LNCaP clone FGC (cell line): ENCODE results near the gene IVD.

Experiments used
- DNase-seq: peaks from one replicate; pipeline ENCODE4 v3.0.0-alpha.2; 2011; ENCODE audit warnings: low read depth
- H3K4me3 ChIP-seq: 2 replicates; pipeline ENCODE4 v1.5.1; 2011; ENCODE audit warnings: mild to moderate bottlenecking, low read depth, low read length, control low read depth
- TF ChIP-seq, protein P1 (sequence below): IDR thresholded peaks from 2 replicates; pipeline ENCODE4 v1.5.1; 2012; ENCODE audit warnings: mild to moderate bottlenecking; ENCODE audit not compliant: control insufficient read depth, insufficient read depth; ENCODE audit errors: extremely low read depth

The IVD gene

DNA sequence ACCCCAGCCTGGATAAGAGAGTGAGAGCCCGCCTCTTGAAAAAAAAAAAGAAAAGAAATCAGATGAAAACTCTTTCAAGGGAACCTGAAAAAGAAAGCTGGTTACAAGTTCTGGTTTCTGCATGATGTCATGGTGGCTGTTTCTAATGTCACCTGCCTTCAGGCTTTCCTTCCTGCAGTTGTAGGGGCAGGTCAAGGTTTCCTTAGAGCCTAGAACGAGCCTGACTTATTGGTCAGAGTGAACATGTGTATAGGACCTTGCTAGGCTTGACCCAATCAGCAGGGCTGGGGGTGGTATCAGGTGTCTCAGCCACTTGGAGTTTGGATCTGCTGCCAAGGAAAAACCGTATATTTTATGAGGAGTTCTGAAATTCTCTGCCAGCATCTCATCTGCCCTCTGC is 3.8 kb downstream of the IVD start:
- DNase-seq, result peak; percentile 86
- no peak overlapping the region for H3K4me3 ChIP-seq
- TF ChIP-seq, protein P1, sequence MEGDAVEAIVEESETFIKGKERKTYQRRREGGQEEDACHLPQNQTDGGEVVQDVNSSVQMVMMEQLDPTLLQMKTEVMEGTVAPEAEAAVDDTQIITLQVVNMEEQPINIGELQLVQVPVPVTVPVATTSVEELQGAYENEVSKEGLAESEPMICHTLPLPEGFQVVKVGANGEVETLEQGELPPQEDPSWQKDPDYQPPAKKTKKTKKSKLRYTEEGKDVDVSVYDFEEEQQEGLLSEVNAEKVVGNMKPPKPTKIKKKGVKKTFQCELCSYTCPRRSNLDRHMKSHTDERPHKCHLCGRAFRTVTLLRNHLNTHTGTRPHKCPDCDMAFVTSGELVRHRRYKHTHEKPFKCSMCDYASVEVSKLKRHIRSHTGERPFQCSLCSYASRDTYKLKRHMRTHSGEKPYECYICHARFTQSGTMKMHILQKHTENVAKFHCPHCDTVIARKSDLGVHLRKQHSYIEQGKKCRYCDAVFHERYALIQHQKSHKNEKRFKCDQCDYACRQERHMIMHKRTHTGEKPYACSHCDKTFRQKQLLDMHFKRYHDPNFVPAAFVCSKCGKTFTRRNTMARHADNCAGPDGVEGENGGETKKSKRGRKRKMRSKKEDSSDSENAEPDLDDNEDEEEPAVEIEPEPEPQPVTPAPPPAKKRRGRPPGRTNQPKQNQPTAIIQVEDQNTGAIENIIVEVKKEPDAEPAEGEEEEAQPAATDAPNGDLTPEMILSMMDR, result no peak

DNA sequence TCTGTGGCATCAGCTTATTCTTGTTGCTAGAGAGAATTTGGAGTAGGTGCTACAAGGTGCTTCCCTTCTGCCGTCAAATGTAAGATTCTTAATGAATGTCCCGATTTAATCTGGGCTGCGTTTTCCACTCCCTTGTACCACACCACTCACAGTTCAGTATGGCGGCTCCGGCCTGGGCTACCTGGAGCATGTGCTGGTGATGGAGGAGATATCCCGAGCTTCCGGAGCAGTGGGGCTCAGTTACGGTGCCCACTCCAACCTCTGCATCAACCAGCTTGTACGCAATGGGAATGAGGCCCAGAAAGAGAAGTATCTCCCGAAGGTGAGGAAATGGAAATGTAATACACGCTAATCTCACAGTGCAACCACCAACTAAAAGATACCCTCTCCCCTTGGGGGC is 4.9 kb downstream of the IVD start:
- TF ChIP-seq, protein P1, result no peak
- DNase-seq, result no peak
- H3K4me3 ChIP-seq, result no peak overlapping the region

DNA sequence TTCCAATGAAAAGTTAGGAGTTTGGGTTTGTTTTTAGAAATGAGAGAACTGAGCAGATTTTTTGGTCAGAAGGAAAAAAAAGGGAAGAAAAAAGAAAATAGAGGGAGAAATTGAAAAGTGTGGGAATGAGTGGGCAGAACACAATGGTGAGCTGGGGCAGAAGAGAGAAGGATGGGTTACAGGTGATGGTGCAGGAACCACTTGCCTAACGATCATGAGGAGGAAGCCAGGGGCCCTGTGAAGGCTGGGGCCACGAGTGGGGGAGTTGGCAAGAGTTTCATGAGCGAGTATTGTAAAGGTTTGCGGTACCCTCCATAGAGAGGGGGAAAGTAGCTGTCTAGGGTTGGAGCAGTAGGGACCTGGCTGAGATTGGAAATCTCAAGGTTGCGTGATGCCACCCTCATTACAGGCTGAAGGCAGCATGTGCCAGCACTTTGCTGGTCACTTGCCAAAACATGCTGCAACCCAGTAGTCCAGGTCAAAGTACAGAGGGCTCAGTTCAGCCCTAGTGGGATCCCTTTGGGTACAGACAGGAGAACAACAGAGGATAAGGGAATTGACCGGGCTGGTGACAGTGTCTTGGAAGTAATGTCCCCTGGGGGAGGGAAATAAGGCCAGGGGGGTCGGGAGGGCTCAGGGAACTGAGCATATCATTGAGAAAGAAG is 6.6 kb downstream of the IVD start:
- TF ChIP-seq, protein P1, result no peak
- no peak overlapping the region for H3K4me3 ChIP-seq
- no peak for DNase-seq

DNA sequence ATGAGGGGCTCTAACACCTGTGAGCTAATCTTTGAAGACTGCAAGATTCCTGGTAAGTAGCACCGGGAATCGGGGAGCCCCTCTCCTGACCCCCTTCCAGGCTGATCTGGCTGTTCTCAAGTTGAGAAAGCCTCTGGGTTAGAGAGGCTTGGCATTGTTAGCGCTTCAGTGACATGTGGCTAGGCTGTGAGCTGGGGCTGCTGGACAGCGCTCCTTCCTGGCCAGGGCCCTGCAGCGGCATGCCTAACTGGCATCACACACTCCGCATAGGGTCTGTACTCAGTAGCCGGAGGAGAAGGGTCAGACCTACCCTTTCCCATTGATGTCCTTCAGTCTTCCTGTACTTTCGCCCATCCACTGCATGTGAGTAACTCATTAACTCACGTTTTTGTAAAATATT is 7.4 kb downstream of the IVD start:
- H3K4me3 ChIP-seq, result no peak overlapping the region
- TF ChIP-seq, protein P1, result no peak
- DNase-seq, result no peak

DNA sequence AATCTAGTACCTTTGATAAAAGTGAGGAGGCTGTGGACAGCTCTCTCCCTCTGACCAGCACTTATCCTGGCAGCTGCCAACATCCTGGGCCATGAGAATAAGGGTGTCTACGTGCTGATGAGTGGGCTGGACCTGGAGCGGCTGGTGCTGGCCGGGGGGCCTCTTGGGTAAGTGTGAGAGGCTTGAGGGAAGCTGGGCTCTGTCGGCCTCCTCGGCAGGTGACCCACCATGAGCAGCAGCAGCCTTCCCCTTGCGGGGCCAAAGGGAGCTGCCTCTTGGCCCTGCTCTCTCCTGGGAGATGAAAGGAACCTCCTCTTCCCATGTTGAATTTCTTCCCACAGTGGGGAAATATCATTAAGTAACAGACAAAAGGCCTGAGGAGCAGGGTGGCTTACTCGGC is 9.2 kb downstream of the IVD start:
- no peak for DNase-seq
- H3K4me3 ChIP-seq, result no peak overlapping the region
- TF ChIP-seq, protein P1, result no peak

DNA sequence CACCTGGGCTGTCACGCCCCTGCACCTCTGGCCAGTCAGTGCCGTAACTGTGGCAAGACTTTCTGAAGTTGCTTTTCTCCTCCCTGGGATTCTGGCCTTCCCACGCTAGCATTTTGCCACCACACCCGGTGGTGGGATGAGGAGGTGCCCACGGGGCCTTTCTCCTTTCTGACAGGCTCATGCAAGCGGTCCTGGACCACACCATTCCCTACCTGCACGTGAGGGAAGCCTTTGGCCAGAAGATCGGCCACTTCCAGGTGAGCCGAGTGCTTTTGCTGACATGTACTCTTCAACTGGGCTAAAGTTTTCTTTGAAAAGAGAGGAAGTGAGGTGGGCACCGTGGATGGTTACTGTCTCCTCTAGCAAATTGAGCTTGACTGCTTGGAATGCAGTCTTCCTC is 9.6 kb downstream of the IVD start:
- no peak overlapping the region for H3K4me3 ChIP-seq
- TF ChIP-seq, protein P1, result no peak
- no peak for DNase-seq

DNA sequence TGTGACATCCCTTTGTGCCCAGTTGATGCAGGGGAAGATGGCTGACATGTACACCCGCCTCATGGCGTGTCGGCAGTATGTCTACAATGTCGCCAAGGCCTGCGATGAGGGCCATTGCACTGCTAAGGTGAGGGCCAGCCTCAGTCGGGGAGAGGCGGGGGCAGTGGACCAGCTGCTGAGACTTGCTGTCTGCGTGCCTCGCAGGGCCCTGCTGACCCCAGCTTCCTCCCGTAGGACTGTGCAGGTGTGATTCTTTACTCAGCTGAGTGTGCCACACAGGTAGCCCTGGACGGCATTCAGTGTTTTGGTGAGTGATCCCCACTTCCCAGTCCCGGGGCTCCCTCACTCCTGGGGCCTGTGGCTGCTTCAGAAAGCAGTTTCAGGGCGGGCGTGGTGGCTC is 10.5 kb downstream of the IVD start:
- DNase-seq, result no peak
- TF ChIP-seq, protein P1, result no peak
- H3K4me3 ChIP-seq, result no peak overlapping the region
